ENCODE measurements around the gene NR0B1.

Gene NR0B1

DNA sequence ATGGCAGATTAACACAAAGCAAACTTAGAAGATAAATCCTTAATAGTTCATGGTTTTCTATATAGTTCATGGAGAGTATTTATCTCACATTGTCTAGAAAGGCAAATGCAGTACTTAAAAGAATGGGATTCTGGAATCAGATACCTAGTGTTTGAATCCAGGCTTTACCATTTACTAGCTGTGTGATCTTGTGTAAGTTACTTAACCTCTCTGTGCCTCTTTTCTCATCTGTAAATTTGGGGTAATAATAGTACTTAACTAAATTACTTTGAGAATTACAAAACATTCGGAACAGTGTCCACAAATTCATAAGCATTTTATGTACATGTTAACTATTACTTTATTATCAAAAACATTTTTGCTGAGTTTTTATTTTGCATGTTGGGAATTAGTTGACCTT, 46.4 kb downstream of the NR0B1 start:
- DNase-seq (ENCODE audit: low read depth), result no peak

DNA sequence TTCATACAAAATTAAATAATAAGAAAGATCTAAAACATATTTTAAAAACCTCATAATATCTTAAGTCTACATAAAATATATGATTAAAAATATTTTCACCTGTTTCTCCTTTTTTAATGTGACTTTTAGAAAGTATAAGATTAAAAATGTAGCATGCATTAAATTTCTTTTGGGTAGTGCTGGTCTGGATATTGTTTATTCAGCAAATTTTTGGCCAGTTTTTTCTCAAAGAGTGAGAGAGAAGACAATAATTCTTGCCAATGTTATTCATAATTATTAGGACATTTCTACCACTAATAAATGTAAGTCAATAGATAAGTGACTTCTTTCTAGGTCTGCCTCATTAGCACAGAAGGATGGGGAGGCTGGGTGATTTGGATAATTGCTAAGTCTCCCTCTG, 48.2 kb downstream of the NR0B1 start:
- no peak for DNase-seq (ENCODE audit: low read depth)

DNA sequence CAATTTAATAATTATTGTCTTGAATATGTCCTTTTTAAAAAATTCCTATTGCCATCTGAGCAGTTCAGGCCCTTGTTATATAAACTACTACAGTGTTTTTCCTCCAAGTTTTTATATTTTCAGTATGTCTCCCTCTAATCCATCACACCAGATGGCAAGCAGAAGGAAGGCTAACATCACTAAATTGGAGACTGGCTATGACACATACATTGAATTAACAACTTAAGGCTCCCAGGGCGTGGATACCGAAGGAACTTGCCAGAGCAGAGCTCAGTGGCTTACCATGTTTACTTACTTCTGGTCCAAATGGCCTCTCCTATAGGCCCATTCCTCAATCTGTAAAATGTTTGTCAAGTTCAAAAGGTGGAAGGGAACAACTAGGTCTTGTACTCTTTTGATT, 49.3 kb downstream of the NR0B1 start:
- no peak for DNase-seq (ENCODE audit: low read depth)

All from HS-5 (cell line).